BJ (cell line): ENCODE data around the gene ANO6. TPM values are rescaled to one million over a fixed set of nuclear protein-coding genes. Genes with fewer than 3 reads are reported as not detected.

Experiments used
- CTCF ChIA-PET: fragments of 350-600 bp; formaldehyde crosslinking; extraction: SDS; loops from one replicate; lab custom pipeline; 2021; ENCODE audit warnings: antibody characterized with exemption, inconsistent platforms; lab: Yijun Ruan, JAX
- POLR2A ChIA-PET: fragments of 300-600 bp; sonication (Branson Sonifier 250); formaldehyde crosslinking; extraction: SDS; loops from one replicate; lab custom pipeline; 2021; ENCODE audit warnings: antibody characterized with exemption; lab: Charles Lee
- DNase-seq: peaks from one replicate; pipeline ENCODE4 v3.0.0-alpha.2; 2011; ENCODE audit warnings: low read depth
- H3K27me3 ChIP-seq: 2 replicates; pipeline ENCODE4 v1.6.0; 2011; ENCODE audit warnings: low read length; ENCODE audit not compliant: control insufficient read depth, insufficient read depth
- H3K36me3 ChIP-seq: 2 replicates; pipeline ENCODE4 v1.5.1; 2011; ENCODE audit warnings: low read length; ENCODE audit not compliant: control insufficient read depth, insufficient read depth
- H3K4me3 ChIP-seq: 2 replicates; pipeline ENCODE4 v1.5.1; 2011; ENCODE audit warnings: low read depth, mild to moderate bottlenecking, control low read depth, low read length
- polyA plus RNA-seq: library from polyadenylated mRNA; depleted of rRNA; stranded (reverse); fragments of >200 nt; gene quantifications from 2 replicates; pipeline ENCODE4 v1.2.3, GENCODE V29; 2011
- TF ChIP-seq, protein P1 (sequence below): IDR thresholded peaks from 2 replicates; pipeline ENCODE4 v1.5.1; 2011; ENCODE audit warnings: low read depth, mild to moderate bottlenecking, control low read depth, inconsistent platforms, low read length, moderate library complexity; ENCODE audit not compliant: insufficient read depth

Gene ANO6
- polyA plus RNA-seq, 1 experiment: 45.8 TPM

- no peaks in the 10 kb centered on the region for H3K27me3 ChIP-seq
These were observed 29.1 kb upstream of the ANO6 start for GRCh38 chr12:45186762-45187161.

GRCh38 chr12:45189766-45190403, 26.0 kb upstream of the ANO6 start:
- ChIA-PET CTCF (interaction anchor here (0.7 to 1.3 kb wide), 3 partner anchors 8 to 672 kb away, joined by 3 to 4 read pairs (median 3); no protein-coding TSS in a partner anchor), POLR2A (no interaction called here)
- Histone ChIP-seq H3K36me3 (no peaks in the 10 kb centered on the region), H3K4me3 (no peak overlapping the region), H3K27me3 (no peaks in the 10 kb centered on the region)
- no peak for DNase-seq
- TF ChIP-seq, protein P1, sequence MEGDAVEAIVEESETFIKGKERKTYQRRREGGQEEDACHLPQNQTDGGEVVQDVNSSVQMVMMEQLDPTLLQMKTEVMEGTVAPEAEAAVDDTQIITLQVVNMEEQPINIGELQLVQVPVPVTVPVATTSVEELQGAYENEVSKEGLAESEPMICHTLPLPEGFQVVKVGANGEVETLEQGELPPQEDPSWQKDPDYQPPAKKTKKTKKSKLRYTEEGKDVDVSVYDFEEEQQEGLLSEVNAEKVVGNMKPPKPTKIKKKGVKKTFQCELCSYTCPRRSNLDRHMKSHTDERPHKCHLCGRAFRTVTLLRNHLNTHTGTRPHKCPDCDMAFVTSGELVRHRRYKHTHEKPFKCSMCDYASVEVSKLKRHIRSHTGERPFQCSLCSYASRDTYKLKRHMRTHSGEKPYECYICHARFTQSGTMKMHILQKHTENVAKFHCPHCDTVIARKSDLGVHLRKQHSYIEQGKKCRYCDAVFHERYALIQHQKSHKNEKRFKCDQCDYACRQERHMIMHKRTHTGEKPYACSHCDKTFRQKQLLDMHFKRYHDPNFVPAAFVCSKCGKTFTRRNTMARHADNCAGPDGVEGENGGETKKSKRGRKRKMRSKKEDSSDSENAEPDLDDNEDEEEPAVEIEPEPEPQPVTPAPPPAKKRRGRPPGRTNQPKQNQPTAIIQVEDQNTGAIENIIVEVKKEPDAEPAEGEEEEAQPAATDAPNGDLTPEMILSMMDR: no peak

More at GRCh38 chr12:45186762-45187161, 29.1 kb upstream of the ANO6 start:
- ChIA-PET CTCF (interaction anchor here (0.7 to 5.3 kb wide), 2 partner anchors 16 to 202 kb away, joined by 3 to 42 read pairs; no protein-coding TSS in a partner anchor), POLR2A (no interaction called here)
- Histone ChIP-seq H3K4me3 (no peak overlapping the region), H3K36me3 (no peaks in the 10 kb centered on the region)
- TF ChIP-seq, protein P1: no peak
- DNase-seq: no peak

DNA sequence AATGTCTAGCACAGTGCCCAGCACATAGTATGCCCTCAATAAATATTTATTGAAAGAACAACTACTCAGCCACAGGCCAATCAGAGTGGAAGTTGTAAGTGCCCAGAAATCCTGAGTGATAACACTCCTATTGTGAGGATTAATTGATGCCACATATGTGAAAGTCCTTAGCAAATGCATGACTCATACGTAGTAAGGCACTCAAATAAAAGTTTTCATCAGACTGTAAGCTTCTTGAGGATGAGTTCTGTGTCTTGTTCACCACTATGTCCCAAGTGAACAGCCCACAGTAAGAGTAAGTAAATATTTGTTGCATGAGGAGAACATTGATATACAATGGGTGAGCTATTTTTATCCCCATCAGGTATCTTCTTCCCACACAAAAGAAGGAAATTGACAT, 24.7 kb upstream of the ANO6 start:
- Histone ChIP-seq H3K36me3 (no peaks in the 10 kb centered on the region), H3K4me3 (no peak overlapping the region), H3K27me3 (no peaks in the 10 kb centered on the region)
- POLR2A ChIA-PET: no interaction called here
- TF ChIP-seq, protein P1: no peak
- no peak for DNase-seq
- CTCF ChIA-PET: interaction anchor here (1.3 kb wide), 1 partner anchor 22 kb away, joined by 3 read pairs; no protein-coding TSS in a partner anchor

GRCh38 chr12:45192707-45193106, 23.2 kb upstream of the ANO6 start:
- Histone ChIP-seq H3K27me3 (no peaks in the 10 kb centered on the region), H3K4me3 (no peak overlapping the region), H3K36me3 (no peaks in the 10 kb centered on the region)
- TF ChIP-seq, protein P1: no peak
- ChIA-PET CTCF (no interaction called here), POLR2A (no interaction called here)
- no peak for DNase-seq

- H3K36me3 ChIP-seq: no peaks in the 10 kb centered on the region
- no peak for DNase-seq
- ChIA-PET POLR2A (interaction anchor here (0.6 kb wide), 1 partner anchor 17 kb away, joined by 3 read pairs; no protein-coding TSS in a partner anchor), CTCF (interaction anchor here (0.7 to 1.8 kb wide), 4 partner anchors 10 to 179 kb away, joined by 3 to 5 read pairs (median 5); partner anchors contain the start of gene ANO6)
- H3K27me3 ChIP-seq: no peaks in the 10 kb centered on the region
- H3K4me3 ChIP-seq: no peak overlapping the region
- TF ChIP-seq, protein P1: no peak
These were observed 15.3 kb upstream of the ANO6 start for GRCh38 chr12:45200491-45201043.
